HCT116 (cell line): ENCODE measurements around the gene UPP1. TPM values are rescaled to one million over a fixed set of nuclear protein-coding genes. Genes with fewer than 3 reads are reported as not detected.

Experiments used
- ATAC-seq: fragments of 200-7000 bp; cut with Tn5 transposase; 2 replicates; pipeline ENCODE4 v1.9.1; 2020; ENCODE audit warnings: mild to moderate bottlenecking, moderate library complexity
- BruUV-seq: library from RNA; stranded (reverse); fragments of 400-500 nt; replicated peaks from 2 replicates; lab custom pipeline; 2021; lab: Mats Ljungman, UMichigan
- CTCF ChIA-PET: fragments of 300-600 bp; sonication (Branson Sonifier 250); formaldehyde crosslinking; loops from one replicate; lab custom pipeline; 2021; ENCODE audit warnings: antibody characterized with exemption; lab: Charles Lee
- POLR2A ChIA-PET: fragments of 300-600, 350-600 bp; sonication (Branson Sonifier 250); formaldehyde crosslinking; loops from one replicate; lab custom pipeline; 2021; ENCODE audit warnings: antibody characterized with exemption; lab: Charles Lee
- RAD21 ChIA-PET, 2 experiments: fragments of 300-600 bp; sonication (Branson Sonifier 250); formaldehyde crosslinking; loops; one replicate each; lab custom pipeline; 2023; ENCODE audit warnings: low total read pairs in 2 of 2; ENCODE audit not compliant: uncharacterized antibody in 2 of 2, unreplicated experiment in 2 of 2, low non-redundant PET in 1 of 2; lab: Charles Lee
- DNase-seq: peaks from one replicate; pipeline ENCODE4 v3.0.0-alpha.2; 2010; ENCODE audit warnings: low read depth, low spot score
- H2AFZ ChIP-seq: fragments of 200-600 bp; shearing (Covaris generic), sonication (generic); 2 replicates; pipeline ENCODE4 v1.6.1; 2017; ENCODE audit warnings: low read depth, mixed run types, mixed read lengths, antibody characterized with exemption, low read length; ENCODE audit not compliant: poor library complexity, severe bottlenecking
- H3K27ac ChIP-seq: 2 replicates; pipeline ENCODE4 v1.5.1; 2012; ENCODE audit warnings: low read depth, low read length
- H3K27me3 ChIP-seq: fragments of 200-600 bp; sonication (generic); 2 replicates; pipeline ENCODE4 v1.6.1; 2016; ENCODE audit warnings: mixed run types, low read length, mixed read lengths; ENCODE audit not compliant: insufficient read depth
- H3K36me3 ChIP-seq, 2 experiments: fragments of 200-500 bp in 1 of 2; fragments of 200-600 bp in 1 of 2; sonication (Bioruptor generic) in 1 of 2; sonication (generic) in 1 of 2; 2 replicates each; pipeline versions ENCODE4 v1.5.1 to v1.6.1; 2014 to 2016; ENCODE audit warnings: low read length in 2 of 2, inconsistent platforms in 1 of 2, mixed read lengths in 1 of 2, mixed run types in 1 of 2; ENCODE audit not compliant: insufficient read depth in 2 of 2, control insufficient read depth in 1 of 2
- H3K4me1 ChIP-seq, 2 experiments: fragments of 200-600 bp in 1 of 2; sonication (generic) in 1 of 2; 2 replicates each; pipeline versions ENCODE4 v1.5.1 to v1.6.1; 2012 to 2017; ENCODE audit warnings: low read length in 2 of 2, inconsistent platforms in 1 of 2, mild to moderate bottlenecking in 1 of 2, mixed read lengths in 1 of 2, mixed run types in 1 of 2, moderate library complexity in 1 of 2; ENCODE audit not compliant: insufficient read depth in 2 of 2, control insufficient read depth in 1 of 2
- H3K4me2 ChIP-seq: fragments of 200-600 bp; sonication (generic); 2 replicates; pipeline ENCODE4 v1.6.1; 2017; ENCODE audit warnings: mixed run types, low read length, mixed read lengths
- H3K4me3 ChIP-seq, 2 experiments: fragments of 200-600 bp in 1 of 2; sonication (generic) in 1 of 2; replicated peaks in 1 of 2; 2 replicates each; pipeline ENCODE4 v1.5.1; 2011 to 2016; ENCODE audit warnings: low read length in 2 of 2, control low read depth in 1 of 2, low read depth in 1 of 2, mild to moderate bottlenecking in 1 of 2, mixed read lengths in 1 of 2, mixed run types in 1 of 2
- H3K79me2 ChIP-seq: fragments of 200-600 bp; sonication (generic); 2 replicates; pipeline ENCODE4 v1.6.1; 2017; ENCODE audit warnings: mild to moderate bottlenecking, mixed run types, low read length, moderate library complexity, mixed read lengths; ENCODE audit not compliant: insufficient read depth
- H3K9ac ChIP-seq: fragments of 200-600 bp; sonication (generic); 2 replicates; pipeline ENCODE4 v1.6.1; 2016; ENCODE audit warnings: low read length, mixed read lengths
- H3K9me2 ChIP-seq: fragments of 200-600 bp; sonication (generic), shearing (Covaris generic); 2 replicates; pipeline ENCODE4 v1.6.1; 2017; ENCODE audit warnings: mixed run types, mild to moderate bottlenecking, moderate library complexity; ENCODE audit not compliant: insufficient read depth
- H3K9me3 ChIP-seq, 2 experiments: fragments of 200-500 bp in 1 of 2; fragments of 200-600 bp in 1 of 2; sonication (Bioruptor generic) in 1 of 2; sonication (generic) in 1 of 2; 2 replicates each; pipeline ENCODE4 v1.6.1; 2014 to 2017; ENCODE audit warnings: low read length in 2 of 2, mixed read lengths in 2 of 2, inconsistent platforms in 1 of 2, low read depth in 1 of 2, mild to moderate bottlenecking in 1 of 2, mixed run types in 1 of 2, moderate library complexity in 1 of 2; ENCODE audit not compliant: control insufficient read depth in 1 of 2, insufficient read depth in 1 of 2
- H4K20me1 ChIP-seq: fragments of 200-600 bp; sonication (generic), shearing (Covaris generic); 2 replicates; pipeline ENCODE4 v1.6.1; 2017; ENCODE audit warnings: mixed run types, mild to moderate bottlenecking, moderate library complexity; ENCODE audit not compliant: insufficient read depth
- ATF3 ChIP-seq: IDR thresholded peaks from 2 replicates; pipeline ENCODE4 v1.6.1; 2012
- CEBPB ChIP-seq: IDR thresholded peaks from 2 replicates; pipeline ENCODE4 v1.6.1; 2012; ENCODE audit warnings: low read depth
- CTCF ChIP-seq, 3 experiments: fragments of 200-600 bp in 1 of 3; sonication (generic) in 1 of 3; IDR thresholded peaks in 2 of 3; conservative IDR thresholded peaks in 1 of 3; 2 replicates each; pipeline ENCODE4 v1.5.1; 2012 to 2017; ENCODE audit warnings: low read depth in 2 of 3, low read length in 2 of 3, antibody characterized with exemption in 1 of 3, borderline replicate concordance in 1 of 3, control low read depth in 1 of 3, mild to moderate bottlenecking in 1 of 3, mixed read lengths in 1 of 3, mixed run types in 1 of 3, moderate library complexity in 1 of 3; ENCODE audit not compliant: insufficient read depth in 1 of 3
- EZH2phosphoT487 ChIP-seq: fragments of 200-600 bp; IDR thresholded peaks from 2 replicates; pipeline ENCODE4 v1.6.1; 2018; ENCODE audit warnings: antibody characterized with exemption, borderline replicate concordance
- FOSL1 ChIP-seq: IDR thresholded peaks from 2 replicates; pipeline ENCODE4 v1.6.1; 2012; ENCODE audit warnings: low read depth
- JUND ChIP-seq: IDR thresholded peaks from 2 replicates; pipeline ENCODE4 v1.6.1; 2012
- POLR2AphosphoS5 ChIP-seq: IDR thresholded peaks from 2 replicates; pipeline ENCODE4 v1.6.1; 2011; ENCODE audit warnings: mild to moderate bottlenecking, low read depth, low read length, moderate library complexity
- ZNF274 ChIP-seq: fragments of 200-500 bp; sonication (Bioruptor generic); IDR thresholded peaks from 2 replicates; pipeline ENCODE4 v1.6.1; 2014; ENCODE audit warnings: mild to moderate bottlenecking, low read depth, low read length, inconsistent platforms
- intact Hi-C: fragments of 100-400 bp; cut with micrococcal nuclease; formaldehyde crosslinking; loops from 2 replicates; pipeline ENCODE4 v1.10.0; 2022
- total RNA-seq: library from RNA; stranded (reverse); gene quantifications from one replicate; pipeline ENCODE4 v1.2.1, GENCODE V29; 2021; ENCODE audit not compliant: unreplicated experiment

Gene UPP1
- total RNA-seq, 1 experiment from 2014 or later, result 42.7 TPM

- BruUV-seq, result no TSS peak
- DNase-seq (no peak), ATAC-seq (no peak)
- Histone ChIP-seq H3K9me3 (no peaks in the 10 kb centered on the region), H3K27me3 (no peaks in the 10 kb centered on the region), H4K20me1 (no peaks in the 10 kb centered on the region), H3K79me2 (no peaks in the 10 kb centered on the region), H3K4me2 (no peak overlapping the region), H3K27ac (no peak overlapping the region), H3K9ac (no peak overlapping the region), H2AFZ (no peak overlapping the region), H3K9me2 (no peaks in the 10 kb centered on the region), H3K4me3 (no peak overlapping the region), H3K36me3 (no peaks in the 10 kb centered on the region), H3K4me1 (no peaks in the 10 kb centered on the region)
- RAD21 ChIA-PET, result no interaction called here
- TF ChIP-seq CTCF (IDR thresholded peaks at IDR 0.05 in 2 of 3, conservative IDR thresholded peaks at IDR 0.05 in 1 of 3; ENCODE audit: borderline replicate concordance in 1 of 3, insufficient read depth in 1 of 3, low read depth in 2 of 3, low read length in 2 of 3), result no peak
- no peak for TF ChIP-seq ATF3
- no peak for TF ChIP-seq FOSL1
- POLR2A ChIA-PET, result no interaction called here
- CTCF ChIA-PET, result no interaction called here
- intact Hi-C loops, result no loop called here
These were observed 25.5 kb downstream of the UPP1 start for GRCh38 chr7:48114589-48114988.

GRCh38 chr7:48116043-48116442, 27.0 kb downstream of the UPP1 start:
- TF ChIP-seq POLR2AphosphoS5, result no peak
- no peak for TF ChIP-seq ZNF274
- TF ChIP-seq EZH2phosphoT487, result no peak
- no peak for TF ChIP-seq CEBPB
- no peak for TF ChIP-seq JUND
- BruUV-seq, result no TSS peak
- Histone ChIP-seq H3K4me2 (no peak overlapping the region), H4K20me1 (no peaks in the 10 kb centered on the region), H3K9me3 (no peaks in the 10 kb centered on the region), H2AFZ (no peak overlapping the region), H3K9ac (no peak overlapping the region), H3K27ac (no peak overlapping the region), H3K79me2 (no peaks in the 10 kb centered on the region), H3K36me3 (no peaks in the 10 kb centered on the region), H3K27me3 (no peaks in the 10 kb centered on the region), H3K4me1 (no peaks in the 10 kb centered on the region), H3K4me3 (no peak overlapping the region), H3K9me2 (no peaks in the 10 kb centered on the region)
- ChIA-PET RAD21 (no interaction called here), POLR2A (no interaction called here), CTCF (no interaction called here)
- DNase-seq (no peak), ATAC-seq (no peak)
- intact Hi-C loops, result no loop called here
